GM12873 (cell line): ENCODE results near the gene NAALAD2.

Experiments
- CTCF ChIP-seq: IDR thresholded peaks from 2 replicates; pipeline ENCODE4 v1.5.1; 2012; ENCODE audit warnings: low read depth, mild to moderate bottlenecking, moderate library complexity, low read length, control low read depth; ENCODE audit not compliant: insufficient read depth; ENCODE audit errors: missing control alignments

NAALAD2 gene

DNA sequence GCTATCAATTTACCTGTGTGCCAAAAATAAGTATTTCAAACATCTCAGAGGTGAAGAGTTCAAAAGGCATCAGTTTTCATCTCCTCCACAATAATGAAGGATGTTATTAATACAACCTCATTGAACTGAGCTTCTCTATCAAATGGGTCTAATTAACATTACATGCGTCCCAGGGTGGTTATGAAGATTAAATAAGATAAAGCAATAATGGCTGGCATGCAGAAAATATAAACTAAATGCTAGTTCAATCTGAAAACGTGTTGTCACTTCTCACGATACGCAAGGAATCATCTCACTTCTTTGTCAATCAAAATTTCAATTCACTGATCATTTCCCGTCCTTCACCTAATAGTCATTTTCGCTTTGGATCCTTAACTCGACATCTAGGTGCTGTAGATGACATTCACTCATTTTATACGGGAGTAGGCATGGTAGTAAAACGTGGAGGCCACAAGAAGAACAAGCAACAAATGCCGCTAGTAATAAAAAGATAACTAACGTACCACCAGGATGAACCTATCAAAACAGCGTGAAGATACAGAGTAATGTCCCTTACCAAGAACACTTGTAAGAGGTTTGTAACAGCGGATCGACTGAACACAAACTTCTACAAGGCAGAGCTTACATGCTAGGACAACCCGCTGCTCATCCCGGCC is 87.5 kb downstream of the NAALAD2 start:
- TF ChIP-seq CTCF: no peak

GRCh38 chr11:90222459-90223247 is 88.2 kb downstream of the NAALAD2 start, which contains the start of gene CHORDC1:
Gene CHORDC1 (minus strand): TSS chr11:90223049. CDS start chr11:90222954, 95 bp downstream.
- TF ChIP-seq CTCF: no peak

DNA sequence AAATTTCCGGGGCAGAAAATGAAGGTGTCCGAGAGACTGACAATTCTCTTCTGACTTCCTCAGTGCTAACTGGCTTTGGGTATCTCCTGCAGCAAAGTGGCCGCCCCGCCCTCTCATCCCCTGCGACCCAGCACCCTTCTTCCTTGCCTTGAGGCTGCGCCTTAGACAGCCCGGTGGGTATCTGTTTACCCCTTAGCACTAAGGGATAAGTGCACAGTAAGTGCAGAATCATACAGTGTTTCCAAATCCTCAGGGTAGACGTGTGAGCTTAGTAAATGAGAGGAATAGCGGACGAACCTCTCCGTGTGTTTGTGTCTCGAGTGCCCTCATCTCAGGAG is 88.8 kb downstream of the NAALAD2 start:
- no peak for TF ChIP-seq CTCF

GRCh38 chr11:90228056-90228455 is 93.6 kb downstream of the NAALAD2 start:
- TF ChIP-seq CTCF: no peak

- no peak for TF ChIP-seq CTCF
Observed at GRCh38 chr11:90229791-90230190, 95.3 kb downstream of the NAALAD2 start.

DNA sequence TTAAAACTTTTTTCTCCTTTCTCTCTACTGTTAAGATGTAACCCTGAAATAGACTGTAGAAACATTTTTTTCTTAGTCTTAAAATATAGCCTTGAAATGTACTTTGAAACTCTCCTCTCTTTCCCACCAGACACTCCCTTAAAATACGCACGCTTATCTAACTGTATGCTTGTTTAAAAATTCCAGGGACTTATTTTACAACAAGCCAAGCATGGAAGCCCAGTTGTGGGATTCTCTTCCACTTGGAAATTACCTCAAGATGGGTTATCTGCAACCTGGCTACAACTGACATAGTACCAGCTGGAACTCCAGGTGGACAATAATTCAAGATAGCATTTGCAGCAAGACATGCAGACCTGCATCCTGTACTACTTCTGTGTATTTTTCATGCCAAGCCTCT is 100.5 kb downstream of the NAALAD2 start:
- TF ChIP-seq CTCF: no peak

DNA sequence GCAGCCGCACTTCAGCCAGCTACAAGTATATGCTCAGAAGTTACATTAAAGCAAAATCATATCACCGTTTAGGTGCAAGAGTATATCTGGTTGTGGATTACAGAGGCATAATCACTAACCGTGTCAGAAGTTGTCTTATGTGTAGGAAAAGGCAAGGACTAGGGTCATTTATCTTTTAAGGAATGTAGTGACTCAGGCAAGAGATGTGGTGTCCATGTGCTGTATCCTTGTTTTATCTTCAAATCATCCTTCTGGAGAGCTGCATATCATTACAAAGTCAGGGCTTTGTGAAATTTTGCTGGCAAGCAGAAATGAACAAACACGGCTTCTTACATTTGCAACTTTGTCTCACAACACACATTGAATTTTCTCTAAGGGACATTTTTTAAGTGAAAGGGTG is 101.1 kb downstream of the NAALAD2 start:
- TF ChIP-seq CTCF: no peak
